HUES6 (cell line): ENCODE data around the gene LMF1.

Source experiments
- H3K27ac ChIP-seq: 2 replicates; pipeline ENCODE4 v1.7.0; 2013; ENCODE audit warnings: low read depth, mild to moderate bottlenecking, low read length, inconsistent platforms
- H3K27me3 ChIP-seq: 2 replicates; pipeline ENCODE4 v1.6.1; 2013; ENCODE audit warnings: low read length; ENCODE audit not compliant: control insufficient read depth, insufficient read depth
- H3K36me3 ChIP-seq: 2 replicates; pipeline ENCODE4 v1.6.1; 2013; ENCODE audit warnings: low read length; ENCODE audit not compliant: control insufficient read depth, insufficient read depth
- H3K4me1 ChIP-seq: 2 replicates; pipeline ENCODE4 v1.6.1; 2013; ENCODE audit warnings: low read length; ENCODE audit not compliant: control insufficient read depth, insufficient read depth
- H3K4me3 ChIP-seq: 2 replicates; pipeline ENCODE4 v1.5.1; 2013; ENCODE audit warnings: low read depth, low read length
- H3K9ac ChIP-seq: one replicate; pipeline ENCODE4 v1.6.1; 2013; ENCODE audit warnings: mild to moderate bottlenecking, low read length
- H3K9me3 ChIP-seq: 2 replicates; pipeline ENCODE4 v1.6.1; 2013; ENCODE audit warnings: low read depth, low read length; ENCODE audit not compliant: control insufficient read depth, insufficient read depth

LMF1 gene

GRCh38 chr16:927931-928330 is 42.9 kb downstream of the LMF1 start:
- H3K9ac ChIP-seq = no peak overlapping the region
- H3K36me3 ChIP-seq = peaks cover 3% of the 10 kb centered on the region
- H3K27ac ChIP-seq = no peak overlapping the region
- H3K27me3 ChIP-seq = no peaks in the 10 kb centered on the region
- H3K9me3 ChIP-seq = peaks cover 22% of the 10 kb centered on the region
- peaks cover 16% of the 10 kb centered on the region for H3K4me1 ChIP-seq
- no peak overlapping the region for H3K4me3 ChIP-seq

GRCh38 chr16:927406-927805 is 43.4 kb downstream of the LMF1 start:
- Histone ChIP-seq H3K36me3 (peaks cover 3% of the 10 kb centered on the region), H3K27ac (no peak overlapping the region), H3K9ac (no peak overlapping the region), H3K4me1 (peaks cover 16% of the 10 kb centered on the region), H3K9me3 (peaks cover 22% of the 10 kb centered on the region), H3K27me3 (no peaks in the 10 kb centered on the region), H3K4me3 (no peak overlapping the region)

- no peak overlapping the region for H3K9ac ChIP-seq
Measured at GRCh38 chr16:926715-927114, 44.1 kb downstream of the LMF1 start.

GRCh38 chr16:924806-925205 is 46.0 kb downstream of the LMF1 start:
- H3K4me1 ChIP-seq = peaks cover 16% of the 10 kb centered on the region
- H3K9me3 ChIP-seq = peaks cover 22% of the 10 kb centered on the region
- no peak overlapping the region for H3K27ac ChIP-seq
- no peaks in the 10 kb centered on the region for H3K27me3 ChIP-seq
- H3K9ac ChIP-seq = no peak overlapping the region
- no peak overlapping the region for H3K4me3 ChIP-seq
- peaks cover 3% of the 10 kb centered on the region for H3K36me3 ChIP-seq

More at GRCh38 chr16:926715-927114, 44.1 kb downstream of the LMF1 start:
- peaks cover 16% of the 10 kb centered on the region for H3K4me1 ChIP-seq
- H3K27ac ChIP-seq = no peak overlapping the region
- peaks cover 3% of the 10 kb centered on the region for H3K36me3 ChIP-seq
- no peaks in the 10 kb centered on the region for H3K27me3 ChIP-seq
- peaks cover 22% of the 10 kb centered on the region for H3K9me3 ChIP-seq
- H3K4me3 ChIP-seq = no peak overlapping the region

- no peak overlapping the region for H3K27ac ChIP-seq
- peaks cover 9% of the 10 kb centered on the region for H3K4me1 ChIP-seq
- peaks cover 22% of the 10 kb centered on the region for H3K9me3 ChIP-seq
- H3K4me3 ChIP-seq = no peak overlapping the region
- H3K27me3 ChIP-seq = no peaks in the 10 kb centered on the region
- H3K9ac ChIP-seq = no peak overlapping the region
- peaks cover 3% of the 10 kb centered on the region for H3K36me3 ChIP-seq
Measured at GRCh38 chr16:924063-924462, 46.7 kb downstream of the LMF1 start.

- H3K27me3 ChIP-seq = no peaks in the 10 kb centered on the region
- H3K36me3 ChIP-seq = peaks cover 3% of the 10 kb centered on the region
- no peak overlapping the region for H3K27ac ChIP-seq
- H3K4me1 ChIP-seq = peaks cover 5% of the 10 kb centered on the region; the same call in 1 of the 2 replicates
- peaks cover 22% of the 10 kb centered on the region for H3K9me3 ChIP-seq
- H3K9ac ChIP-seq = no peak overlapping the region
- no peak overlapping the region for H3K4me3 ChIP-seq
Measured at GRCh38 chr16:923184-923583, 47.6 kb downstream of the LMF1 start.

- Histone ChIP-seq H3K4me1 (peaks cover 5% of the 10 kb centered on the region; the same call in 1 of the 2 replicates), H3K27ac (no peak overlapping the region), H3K9me3 (peaks cover 20% of the 10 kb centered on the region), H3K27me3 (no peaks in the 10 kb centered on the region), H3K36me3 (peaks cover 3% of the 10 kb centered on the region), H3K9ac (no peak overlapping the region), H3K4me3 (no peak overlapping the region)
Measured at GRCh38 chr16:922051-922450, 48.7 kb downstream of the LMF1 start.

GRCh38 chr16:921321-921905 is 49.4 kb downstream of the LMF1 start:
- Histone ChIP-seq H3K9me3 (peaks cover 15% of the 10 kb centered on the region), H3K27me3 (no peaks in the 10 kb centered on the region), H3K27ac (no peak overlapping the region), H3K4me1 (peaks cover 5% of the 10 kb centered on the region; the same call in 1 of the 2 replicates), H3K36me3 (peaks cover 3% of the 10 kb centered on the region), H3K4me3 (no peak overlapping the region), H3K9ac (no peak overlapping the region)

GRCh38 chr16:920717-921116 is 50.1 kb downstream of the LMF1 start:
- Histone ChIP-seq H3K27me3 (no peaks in the 10 kb centered on the region), H3K27ac (no peak overlapping the region), H3K4me3 (no peak overlapping the region), H3K4me1 (peaks cover 5% of the 10 kb centered on the region; the same call in 1 of the 2 replicates), H3K9me3 (peaks cover 8% of the 10 kb centered on the region), H3K9ac (no peak overlapping the region), H3K36me3 (no peaks in the 10 kb centered on the region)

- H3K36me3 ChIP-seq = no peaks in the 10 kb centered on the region
- no peak overlapping the region for H3K27ac ChIP-seq
- H3K4me1 ChIP-seq = peaks cover 5% of the 10 kb centered on the region; the same call in 1 of the 2 replicates
- no peak overlapping the region for H3K4me3 ChIP-seq
- no peaks in the 10 kb centered on the region for H3K27me3 ChIP-seq
- peak overlapping the region; percentile 2 for H3K9ac ChIP-seq
- peaks cover 7% of the 10 kb centered on the region; the same call in 1 of the 2 replicates for H3K9me3 ChIP-seq
Measured at GRCh38 chr16:920051-920681, 50.6 kb downstream of the LMF1 start.

GRCh38 chr16:919658-920050 is 51.1 kb downstream of the LMF1 start:
- no peaks in the 10 kb centered on the region for H3K36me3 ChIP-seq
- peaks cover 7% of the 10 kb centered on the region; the same call in 1 of the 2 replicates for H3K9me3 ChIP-seq
- H3K27me3 ChIP-seq = no peaks in the 10 kb centered on the region
- peaks cover 5% of the 10 kb centered on the region; the same call in 1 of the 2 replicates for H3K4me1 ChIP-seq
- no peak overlapping the region for H3K4me3 ChIP-seq
- H3K9ac ChIP-seq = no peak overlapping the region
- no peak overlapping the region for H3K27ac ChIP-seq
